MCF 10A (cell line): ENCODE data around the gene DNASE1L3. TPM values are rescaled to one million over a fixed set of nuclear protein-coding genes. Genes with fewer than 3 reads are reported as not detected.
A peak's percentile ranks its signal among the peaks of the same experiment; 100 is the strongest.

Source experiments
- BruUV-seq: library from RNA; stranded (reverse); fragments of 400-500 nt; replicated peaks from 2 replicates; lab custom pipeline; 2021; lab: Mats Ljungman, UMichigan
- CTCF ChIA-PET: fragments of 300-600 bp; sonication (Branson Sonifier 250); formaldehyde crosslinking; extraction: SDS; loops from one replicate; lab custom pipeline; 2021; ENCODE audit warnings: antibody characterized with exemption, inconsistent platforms; lab: Yijun Ruan, JAX
- POLR2A ChIA-PET: fragments of 300-600, 350-650 bp; sonication (Branson Sonifier 250); formaldehyde crosslinking; extraction: SDS; loops from one replicate; lab custom pipeline; 2020; ENCODE audit warnings: antibody characterized with exemption, inconsistent platforms; lab: Yijun Ruan, JAX
- DNase-seq: peaks from one replicate; pipeline ENCODE4 v3.0.0-alpha.2; 2018; ENCODE audit not compliant: unreplicated experiment
- H3K27ac Mint-ChIP-seq: one replicate; pipeline ENCODE4 v1.8.0; 2022; ENCODE audit warnings: mild to moderate bottlenecking, low read depth, mixed read lengths; ENCODE audit not compliant: unreplicated experiment
- H3K27me3 Mint-ChIP-seq: one replicate; pipeline ENCODE4 v1.8.0; 2022; ENCODE audit warnings: mixed read lengths; ENCODE audit not compliant: insufficient read depth, unreplicated experiment
- H3K36me3 Mint-ChIP-seq: one replicate; pipeline ENCODE4 v1.8.0; 2022; ENCODE audit warnings: mild to moderate bottlenecking, moderate library complexity, mixed read lengths; ENCODE audit not compliant: insufficient read depth, unreplicated experiment
- H3K4me1 Mint-ChIP-seq: one replicate; pipeline ENCODE4 v1.8.0; 2022; ENCODE audit warnings: mixed read lengths; ENCODE audit not compliant: insufficient read depth, unreplicated experiment
- H3K4me3 Mint-ChIP-seq: one replicate; pipeline ENCODE4 v1.8.0; 2022; ENCODE audit warnings: mild to moderate bottlenecking, moderate library complexity, mixed read lengths; ENCODE audit not compliant: unreplicated experiment
- H3K9me3 Mint-ChIP-seq: one replicate; pipeline ENCODE4 v1.8.0; 2022; ENCODE audit warnings: mixed read lengths; ENCODE audit not compliant: unreplicated experiment
- CTCF ChIP-seq: fragments of 200-600 bp; IDR thresholded peaks from one replicate; pipeline ENCODE4 v1.8.0; 2022; ENCODE audit warnings: antibody characterized with exemption, mild to moderate bottlenecking; ENCODE audit not compliant: unreplicated experiment
- intact Hi-C: fragments of 100-400 bp; cut with micrococcal nuclease; formaldehyde crosslinking; loops from 2 replicates; pipeline ENCODE4 v1.14.1; 2022
- total RNA-seq: library from RNA; stranded (reverse); gene quantifications from 2 replicates; pipeline ENCODE4 v1.2.3, GENCODE V29; 2022

Gene DNASE1L3
- total RNA-seq, 1 experiment from 2014 or later: not detected

DNA sequence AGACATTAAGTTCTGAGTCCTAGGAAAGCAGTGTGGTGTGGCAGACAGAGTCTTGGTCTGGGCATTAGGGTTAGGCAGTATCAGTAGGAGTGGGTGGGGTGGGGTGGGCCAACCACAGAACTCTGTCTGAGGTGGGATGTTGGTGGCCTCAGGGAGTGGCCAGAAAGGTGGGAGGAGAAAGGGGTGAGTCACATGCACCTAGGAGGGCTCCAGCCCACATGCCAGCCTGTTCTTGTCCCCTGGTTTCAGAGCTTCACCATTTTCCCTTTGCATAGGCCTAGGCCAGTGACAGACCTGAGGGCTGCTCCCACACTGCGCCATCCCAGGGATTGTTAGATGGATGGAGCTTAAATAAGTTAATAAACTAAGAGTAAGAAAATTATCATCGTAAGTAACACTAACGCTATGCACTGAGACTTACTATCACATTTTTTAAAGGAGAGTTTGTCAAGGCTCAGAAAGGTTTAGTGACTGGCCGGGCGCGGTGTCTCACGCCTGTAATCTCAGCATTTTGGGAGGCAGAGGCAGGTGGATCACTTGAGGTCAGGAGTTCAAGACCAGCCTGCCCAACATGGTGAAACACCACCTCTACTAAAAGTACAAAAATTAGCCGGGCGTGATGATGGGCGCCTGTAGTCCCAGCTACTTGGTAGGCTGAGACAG lies 33.8 kb downstream of the DNASE1L3 start:
- intact Hi-C loops: loop anchor here (5.0 kb wide), 1 partner anchor 170 kb away; the partner anchor contains the start of gene FLNB
- ChIA-PET CTCF (interaction anchor here (0.6 to 6.7 kb wide), 42 partner anchors 10 to 1519 kb away, joined by 3 to 80 read pairs (median 4); partner anchors contain the start of genes HTD2 and RPP14), POLR2A (interaction anchor here (0.5 to 1.2 kb wide), 4 partner anchors 30 to 207 kb away, joined by 3 read pairs; partner anchors contain the start of genes HTD2 and RPP14)
- H3K27me3 Mint-ChIP-seq: no peaks in the 10 kb centered on the region
- H3K36me3 Mint-ChIP-seq: peaks cover 22% of the 10 kb centered on the region
- H3K4me1 Mint-ChIP-seq: peaks cover 23% of the 10 kb centered on the region
- TF ChIP-seq CTCF: no peak
- DNase-seq: peak; percentile 28
- no peaks in the 10 kb centered on the region for H3K9me3 Mint-ChIP-seq
- no peak overlapping the region for H3K27ac Mint-ChIP-seq
- BruUV-seq: no TSS peak
- peak overlapping the region; percentile 51 for H3K4me3 Mint-ChIP-seq

DNA sequence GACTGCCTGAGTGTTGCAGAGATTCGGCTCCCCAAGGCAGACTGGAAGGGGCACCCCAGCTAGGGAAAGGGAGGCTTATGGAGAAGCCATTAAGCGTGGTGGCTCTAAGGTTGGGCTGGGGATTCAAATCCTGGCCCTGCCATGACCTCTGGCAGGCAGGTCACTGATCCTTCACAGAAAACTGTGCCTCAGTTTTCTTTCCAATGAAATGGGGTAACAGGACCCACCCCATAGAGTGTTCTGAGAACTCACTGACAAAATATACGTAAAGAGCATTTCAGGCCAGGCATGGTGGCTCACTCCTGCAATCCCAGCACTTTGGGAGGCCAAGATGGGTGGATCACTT lies 34.6 kb downstream of the DNASE1L3 start:
- Mint-ChIP-seq H3K4me3 (no peak overlapping the region), H3K36me3 (peaks cover 27% of the 10 kb centered on the region), H3K27ac (no peak overlapping the region), H3K9me3 (no peaks in the 10 kb centered on the region), H3K27me3 (no peaks in the 10 kb centered on the region), H3K4me1 (peaks cover 18% of the 10 kb centered on the region)
- no peak for DNase-seq
- intact Hi-C loops: loop anchor here (5.0 kb wide), 1 partner anchor 169 kb away; the partner anchor contains the start of gene FLNB
- BruUV-seq: no TSS peak
- no peak for TF ChIP-seq CTCF
- ChIA-PET CTCF (interaction anchor here (0.6 to 6.7 kb wide), 4 partner anchors 9 to 312 kb away, joined by 3 to 80 read pairs (median 4); no protein-coding TSS in a partner anchor), POLR2A (interaction anchor here (1.4 kb wide), 1 partner anchor 11 kb away, joined by 8 read pairs; no protein-coding TSS in a partner anchor)

GRCh38 chr3:58175437-58176184 lies 35.2 kb downstream of the DNASE1L3 start:
- no peak for TF ChIP-seq CTCF
- Mint-ChIP-seq H3K9me3 (no peaks in the 10 kb centered on the region), H3K4me1 (peaks cover 18% of the 10 kb centered on the region), H3K4me3 (no peak overlapping the region), H3K27ac (peak overlapping the region; percentile 35), H3K36me3 (peaks cover 27% of the 10 kb centered on the region), H3K27me3 (no peaks in the 10 kb centered on the region)
- BruUV-seq: no TSS peak
- intact Hi-C loops: loop anchor here (5.0 kb wide), 1 partner anchor 168 kb away; the partner anchor contains the start of gene FLNB
- no peak for DNase-seq
- POLR2A ChIA-PET: interaction anchor here (1.0 to 1.6 kb wide), 3 partner anchors 10 to 131 kb away, joined by 4 to 8 read pairs (median 4); partner anchors contain the start of genes HTD2 and RPP14
- CTCF ChIA-PET: interaction anchor here (0.6 to 6.7 kb wide), 5 partner anchors 9 to 311 kb away, joined by 3 to 80 read pairs (median 5); no protein-coding TSS in a partner anchor

- ChIA-PET CTCF (interaction anchor here (1.1 to 6.7 kb wide), 3 partner anchors 8 to 132 kb away, joined by 4 to 80 read pairs (median 5); no protein-coding TSS in a partner anchor), POLR2A (interaction anchor here (1.0 to 1.6 kb wide), 3 partner anchors 9 to 131 kb away, joined by 4 to 8 read pairs (median 4); partner anchors contain the start of genes HTD2 and RPP14)
- no TSS peak for BruUV-seq
- Mint-ChIP-seq H3K27ac (peak overlapping the region; percentile 35), H3K36me3 (peaks cover 27% of the 10 kb centered on the region), H3K9me3 (no peaks in the 10 kb centered on the region), H3K27me3 (no peaks in the 10 kb centered on the region), H3K4me1 (peaks cover 18% of the 10 kb centered on the region), H3K4me3 (no peak overlapping the region)
- intact Hi-C loops: loop anchor here (5.0 kb wide), 1 partner anchor 168 kb away; the partner anchor contains the start of gene FLNB
- no peak for TF ChIP-seq CTCF
- no peak for DNase-seq
Observed at GRCh38 chr3:58175187-58175436, 35.7 kb downstream of the DNASE1L3 start.
